Thyroid gland (tissue), 4 donors: ENCODE results near the gene SLC6A1. TPM values are rescaled to one million over a fixed set of nuclear protein-coding genes. Genes with fewer than 3 reads are reported as not detected.

Experiments used
- DNase-seq, 2 donors: peaks; one replicate each; pipeline ENCODE4 v3.0.0-alpha.2; 2019
- H3K27ac ChIP-seq, 3 donors: fragments of 200-600 bp; sonication (generic); 1 replicate in 2 of 3; 2 replicates in 1 of 3; pipeline ENCODE4 v1.5.1; 2016 to 2019; ENCODE audit warnings: mild to moderate bottlenecking in 1 of 3, moderate library complexity in 1 of 3
- H3K27me3 ChIP-seq: fragments of 200-600 bp; sonication (generic); one replicate; pipeline ENCODE4 v1.5.1; 2019
- H3K36me3 ChIP-seq, 2 donors: fragments of 200-600 bp; sonication (generic); one replicate each; pipeline ENCODE4 v1.5.1; 2016 to 2019
- H3K4me1 ChIP-seq, 2 donors: fragments of 200-600 bp; sonication (generic); one replicate each; pipeline ENCODE4 v1.5.1; 2017 to 2019
- H3K4me3 ChIP-seq, 3 donors: fragments of 200-600 bp; sonication (generic); replicated peaks in 1 of 3; 1 replicate in 2 of 3; 2 replicates in 1 of 3; pipeline ENCODE4 v1.5.1; 2016; ENCODE audit warnings: mild to moderate bottlenecking in 1 of 3
- H3K9me3 ChIP-seq: fragments of 200-600 bp; sonication (generic); one replicate; pipeline ENCODE4 v1.5.1; 2017
- CTCF ChIP-seq, 6 experiments: fragments of 200-600 bp in 3 of 6; fragments of 450-650 bp in 3 of 6; sonication (generic) in 3 of 6; IDR thresholded peaks; one replicate each; pipeline ENCODE4 v1.5.1; 2016 to 2019; ENCODE audit warnings: antibody characterized with exemption in 6 of 6, mild to moderate bottlenecking in 2 of 6, inconsistent platforms in 1 of 6, moderate library complexity in 1 of 6
- POLR2A ChIP-seq, 2 donors: fragments of 450-650 bp; IDR thresholded peaks; one replicate each; pipeline ENCODE4 v1.6.1; 2017; ENCODE audit warnings: antibody characterized with exemption in 2 of 2, mild to moderate bottlenecking in 2 of 2, moderate library complexity in 1 of 2
- WGBS, 2 donors: methylation state at CpG; one replicate each; pipeline ENCODE4 v1.1.5; 2017; 5-methylcytosine and 5-hydroxymethylcytosine counted together
- intact Hi-C: fragments of 100-400 bp; cut with DNase I; formaldehyde crosslinking; loops from one replicate; pipeline ENCODE4 v1.15.1; 2023
- total RNA-seq, 4 donors: library from RNA; depleted of rRNA; stranded (reverse); fragments of >200 nt; gene quantifications; one replicate each; pipeline ENCODE4 v1.2.3, GENCODE V29; 2016

Gene SLC6A1
- total RNA-seq, 4 donors from 2014 or later = 0.27 to 1.3 TPM; not detected in 2

- DNase-seq = no peak
- WGBS, 2 donors = 78 to 85% methylated on average over 18 to 20 of the region's 20 CpGs
- TF ChIP-seq CTCF (IDR thresholded peaks at IDR 0.05) = no peak
- TF ChIP-seq POLR2A (IDR thresholded peaks at IDR 0.05) = no peak
- peaks cover 8 to 20% of the 10 kb centered on the region in 2 donors for H3K4me1 ChIP-seq
- H3K27me3 ChIP-seq = no peaks in the 10 kb centered on the region
- H3K36me3 ChIP-seq = no peaks in the 10 kb centered on the region
- no peak overlapping the region for H3K4me3 ChIP-seq
- H3K27ac ChIP-seq = no peak overlapping the region
- no peaks in the 10 kb centered on the region for H3K9me3 ChIP-seq
- intact Hi-C loops = no loop called here
These were observed 14.7 kb downstream of the SLC6A1 start for GRCh38 chr3:11006986-11007933.

GRCh38 chr3:11009898-11010297 is 17.4 kb downstream of the SLC6A1 start:
- no peak for TF ChIP-seq CTCF (IDR thresholded peaks at IDR 0.05)
- no peaks in the 10 kb centered on the region for H3K9me3 ChIP-seq
- no peak for DNase-seq
- no peak overlapping the region for H3K27ac ChIP-seq
- H3K27me3 ChIP-seq = no peaks in the 10 kb centered on the region
- no peak overlapping the region for H3K4me3 ChIP-seq
- no peaks in the 10 kb centered on the region for H3K36me3 ChIP-seq
- peaks cover 4 to 9% of the 10 kb centered on the region in 2 donors for H3K4me1 ChIP-seq
- WGBS, 2 donors = 88 to 90% methylated on average over 4 of the region's 4 CpGs
- intact Hi-C loops = no loop called here

- Histone ChIP-seq H3K27me3 (no peaks in the 10 kb centered on the region), H3K4me1 (peaks cover 0 to 2% of the 10 kb centered on the region in 2 donors), H3K36me3 (no peaks in the 10 kb centered on the region), H3K27ac (no peak overlapping the region), H3K4me3 (no peak overlapping the region), H3K9me3 (no peaks in the 10 kb centered on the region)
- intact Hi-C loops = no loop called here
- TF ChIP-seq POLR2A (IDR thresholded peaks at IDR 0.05) (no peak), CTCF (IDR thresholded peaks at IDR 0.05) (no peak)
- WGBS, 2 donors = 74 to 86% methylated on average over 14 to 15 of the region's 15 CpGs
- no peak for DNase-seq
These were observed 18.0 kb downstream of the SLC6A1 start for GRCh38 chr3:11010426-11011165.

GRCh38 chr3:11014253-11014652 is 21.7 kb downstream of the SLC6A1 start:
- Histone ChIP-seq H3K4me1 (no peaks in the 10 kb centered on the region), H3K36me3 (no peaks in the 10 kb centered on the region), H3K4me3 (no peak overlapping the region), H3K9me3 (no peaks in the 10 kb centered on the region), H3K27ac (no peak overlapping the region), H3K27me3 (no peaks in the 10 kb centered on the region)
- TF ChIP-seq POLR2A (IDR thresholded peaks at IDR 0.05) = no peak
- TF ChIP-seq CTCF (IDR thresholded peaks at IDR 0.05) = no peak
- WGBS, 2 donors = 86 to 100% methylated on average over 4 of the region's 4 CpGs
- no peak for DNase-seq
- intact Hi-C loops = no loop called here

- no peaks in the 10 kb centered on the region for H3K36me3 ChIP-seq
- intact Hi-C loops = no loop called here
These were observed 22.2 kb downstream of the SLC6A1 start for GRCh38 chr3:11014752-11015151.

More at GRCh38 chr3:11014752-11015151, 22.2 kb downstream of the SLC6A1 start:
- Histone ChIP-seq H3K9me3 (no peaks in the 10 kb centered on the region), H3K4me3 (no peak overlapping the region), H3K27ac (no peak overlapping the region), H3K27me3 (no peaks in the 10 kb centered on the region), H3K4me1 (no peaks in the 10 kb centered on the region)
- no peak for DNase-seq
- 85 to 88% methylated on average over 15 of the region's 15 CpGs for WGBS, 2 donors
- no peak for TF ChIP-seq POLR2A (IDR thresholded peaks at IDR 0.05)
- TF ChIP-seq CTCF (IDR thresholded peaks at IDR 0.05) = no peak
